Testis (tissue), 3 donors: Measurements from ENCODE around the gene IGSF21. TPM values are rescaled to one million over a fixed set of nuclear protein-coding genes. Genes with fewer than 3 reads are reported as not detected.

Experiments used
- DNase-seq: peaks from one replicate; pipeline ENCODE4 v3.0.0-alpha.2; 2019
- H3K27ac ChIP-seq, 2 donors: fragments of 200-600 bp; sonication (generic); one replicate each; pipeline ENCODE4 v1.5.1; 2019
- H3K27me3 ChIP-seq: fragments of 200-600 bp; sonication (generic); one replicate; pipeline ENCODE4 v1.5.1; 2019
- H3K36me3 ChIP-seq: fragments of 200-600 bp; sonication (generic); one replicate; pipeline ENCODE4 v1.5.1; 2017; ENCODE audit warnings: low read depth; ENCODE audit errors: missing control alignments
- H3K4me1 ChIP-seq: fragments of 200-600 bp; sonication (generic); one replicate; pipeline ENCODE4 v1.5.1; 2019
- H3K4me3 ChIP-seq, 2 donors: fragments of 200-600 bp; sonication (generic); one replicate each; pipeline ENCODE4 v1.5.1; 2017 to 2019
- H3K9me3 ChIP-seq: fragments of 200-600 bp; sonication (generic); one replicate; pipeline ENCODE4 v1.5.1; 2017
- POLR2A ChIP-seq: fragments of 450-650 bp; IDR thresholded peaks from one replicate; pipeline ENCODE4 v1.6.1; 2017; ENCODE audit warnings: antibody characterized with exemption, mild to moderate bottlenecking, moderate library complexity
- WGBS, 2 donors: methylation state at CpG; one replicate each; pipeline ENCODE4 v1.1.5; 2018; 5-methylcytosine and 5-hydroxymethylcytosine counted together
- intact Hi-C: fragments of 100-400 bp; cut with DNase I; formaldehyde crosslinking; loops from one replicate; pipeline ENCODE4 v1.15.1; 2023; ENCODE audit warnings: low total_unique reads
- polyA plus RNA-seq: library from polyadenylated mRNA; stranded (reverse); fragments of 350-450 nt; fragmentation: Illumina TruSeq; extraction: RNeasy Lipid Tissue Mini Kit (QIAGEN cat#74804); gene quantifications from one replicate; pipeline ENCODE4 v1.2.3, GENCODE V29; 2014; ENCODE audit warnings: low read depth, low replicate concordance; ENCODE audit not compliant: insufficient read depth
- total RNA-seq, 2 donors: library from RNA; depleted of rRNA; stranded (reverse); fragments of >200 nt; gene quantifications; one replicate each; pipeline ENCODE4 v1.2.3, GENCODE V29; 2016
- TF ChIP-seq, protein P1 (sequence below), 3 experiments: fragments of 450-650 bp in 2 of 3; fragments of 200-600 bp in 1 of 3; sonication (generic) in 1 of 3; IDR thresholded peaks; one replicate each; pipeline ENCODE4 v1.5.1; 2016 to 2019; ENCODE audit warnings: antibody characterized with exemption in 3 of 3, mild to moderate bottlenecking in 2 of 3, moderate library complexity in 1 of 3

The IGSF21 gene
- total and polyA plus RNA-seq, 3 donors from 2014 or later = 1.7 to 4.2 (median 2.9) TPM

- intact Hi-C loops = no loop called here
- no peaks in the 10 kb centered on the region for H3K36me3 ChIP-seq
- no peaks in the 10 kb centered on the region for H3K4me1 ChIP-seq
- no peaks in the 10 kb centered on the region for H3K9me3 ChIP-seq
- TF ChIP-seq POLR2A = no peak
- TF ChIP-seq, protein P1, sequence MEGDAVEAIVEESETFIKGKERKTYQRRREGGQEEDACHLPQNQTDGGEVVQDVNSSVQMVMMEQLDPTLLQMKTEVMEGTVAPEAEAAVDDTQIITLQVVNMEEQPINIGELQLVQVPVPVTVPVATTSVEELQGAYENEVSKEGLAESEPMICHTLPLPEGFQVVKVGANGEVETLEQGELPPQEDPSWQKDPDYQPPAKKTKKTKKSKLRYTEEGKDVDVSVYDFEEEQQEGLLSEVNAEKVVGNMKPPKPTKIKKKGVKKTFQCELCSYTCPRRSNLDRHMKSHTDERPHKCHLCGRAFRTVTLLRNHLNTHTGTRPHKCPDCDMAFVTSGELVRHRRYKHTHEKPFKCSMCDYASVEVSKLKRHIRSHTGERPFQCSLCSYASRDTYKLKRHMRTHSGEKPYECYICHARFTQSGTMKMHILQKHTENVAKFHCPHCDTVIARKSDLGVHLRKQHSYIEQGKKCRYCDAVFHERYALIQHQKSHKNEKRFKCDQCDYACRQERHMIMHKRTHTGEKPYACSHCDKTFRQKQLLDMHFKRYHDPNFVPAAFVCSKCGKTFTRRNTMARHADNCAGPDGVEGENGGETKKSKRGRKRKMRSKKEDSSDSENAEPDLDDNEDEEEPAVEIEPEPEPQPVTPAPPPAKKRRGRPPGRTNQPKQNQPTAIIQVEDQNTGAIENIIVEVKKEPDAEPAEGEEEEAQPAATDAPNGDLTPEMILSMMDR (IDR thresholded peaks at IDR 0.05) = no peak
- WGBS, 2 donors = 71 to 80% methylated on average over 11 of the region's 11 CpGs
- no peaks in the 10 kb centered on the region for H3K27me3 ChIP-seq
- no peak overlapping the region for H3K4me3 ChIP-seq
- no peak overlapping the region for H3K27ac ChIP-seq
- DNase-seq = no peak
Measured at GRCh38 chr1:18073066-18073642, 34.4 kb upstream of the IGSF21 start.

DNA sequence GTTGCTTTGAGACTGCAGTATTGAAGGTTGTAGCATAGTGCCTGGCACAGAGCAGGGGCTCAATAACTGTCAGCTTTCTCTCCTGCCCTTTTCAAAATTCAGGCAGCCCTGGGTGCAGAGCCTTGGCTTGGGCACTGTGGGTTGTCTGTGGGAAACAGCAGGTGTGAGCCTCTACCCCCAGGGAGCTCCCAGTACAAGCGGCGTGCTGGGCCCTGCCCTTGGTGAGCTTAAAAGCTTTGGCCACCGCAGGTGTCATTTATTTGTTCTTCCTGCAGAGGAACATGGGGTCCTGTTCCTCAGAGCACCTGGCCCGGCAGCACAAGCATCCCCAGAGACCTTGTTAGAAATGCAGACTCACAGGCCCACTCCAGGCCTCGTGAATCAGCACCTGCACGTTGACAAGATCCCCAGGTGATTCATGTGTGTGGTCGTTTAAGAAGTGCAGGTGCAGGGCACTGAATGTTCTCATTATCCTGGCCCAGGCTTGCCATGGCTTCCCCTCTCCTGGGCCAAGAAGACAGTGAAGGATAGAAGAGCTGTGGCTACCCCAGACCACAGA, 29.9 kb upstream of the IGSF21 start:
- intact Hi-C loops = no loop called here
- WGBS, 2 donors = 58 to 65% methylated on average over 6 to 7 of the region's 7 CpGs

GRCh38 chr1:18079941-18080735, 27.5 kb upstream of the IGSF21 start:
- no peak overlapping the region for H3K4me3 ChIP-seq
- no peaks in the 10 kb centered on the region for H3K4me1 ChIP-seq
- H3K27me3 ChIP-seq = no peaks in the 10 kb centered on the region
- no peak for DNase-seq
- no peaks in the 10 kb centered on the region for H3K36me3 ChIP-seq
- H3K9me3 ChIP-seq = no peaks in the 10 kb centered on the region
- intact Hi-C loops = no loop called here
- no peak for TF ChIP-seq POLR2A
- TF ChIP-seq, protein P1 (IDR thresholded peaks at IDR 0.05) = no peak
- H3K27ac ChIP-seq = no peak overlapping the region
- WGBS, 2 donors = 61 to 72% methylated on average over 22 to 31 of the region's 31 CpGs

More for the DNA sequence above, 29.9 kb upstream of the IGSF21 start:
- H3K27me3 ChIP-seq = no peaks in the 10 kb centered on the region
- H3K27ac ChIP-seq = no peak overlapping the region
- no peak for DNase-seq
- no peaks in the 10 kb centered on the region for H3K9me3 ChIP-seq
- TF ChIP-seq, protein P1 (IDR thresholded peaks at IDR 0.05) = no peak
- no peak for TF ChIP-seq POLR2A
- no peaks in the 10 kb centered on the region for H3K4me1 ChIP-seq
- no peak overlapping the region for H3K4me3 ChIP-seq
- H3K36me3 ChIP-seq = no peaks in the 10 kb centered on the region

- H3K27me3 ChIP-seq = no peaks in the 10 kb centered on the region
- 77 to 88% methylated on average over 5 of the region's 5 CpGs for WGBS, 2 donors
Measured at GRCh38 chr1:18085387-18086074, 22.1 kb upstream of the IGSF21 start.

More at GRCh38 chr1:18085387-18086074, 22.1 kb upstream of the IGSF21 start:
- TF ChIP-seq, protein P1 (IDR thresholded peaks at IDR 0.05) = no peak
- TF ChIP-seq POLR2A = no peak
- Histone ChIP-seq H3K27ac (no peak overlapping the region), H3K36me3 (no peaks in the 10 kb centered on the region), H3K4me1 (no peaks in the 10 kb centered on the region), H3K4me3 (no peak overlapping the region), H3K9me3 (no peaks in the 10 kb centered on the region)
- DNase-seq = no peak
- intact Hi-C loops = no loop called here
